GM19025 (cell line): ENCODE measurements around the gene RPN1.
"Not testable (repeated sequence)": the region's sequence is repeated elsewhere in the genome, so short reads cannot be mapped to it uniquely, and the experiment has no call there.

Source experiments
- ATAC-seq: cut with Tn5 transposase; IDR thresholded peaks from one replicate; pipeline ENCODE4 v1.9.1; 2021; ENCODE audit warnings: mild to moderate bottlenecking, low read depth, moderate library complexity; ENCODE audit not compliant: unreplicated experiment

RPN1 gene

DNA sequence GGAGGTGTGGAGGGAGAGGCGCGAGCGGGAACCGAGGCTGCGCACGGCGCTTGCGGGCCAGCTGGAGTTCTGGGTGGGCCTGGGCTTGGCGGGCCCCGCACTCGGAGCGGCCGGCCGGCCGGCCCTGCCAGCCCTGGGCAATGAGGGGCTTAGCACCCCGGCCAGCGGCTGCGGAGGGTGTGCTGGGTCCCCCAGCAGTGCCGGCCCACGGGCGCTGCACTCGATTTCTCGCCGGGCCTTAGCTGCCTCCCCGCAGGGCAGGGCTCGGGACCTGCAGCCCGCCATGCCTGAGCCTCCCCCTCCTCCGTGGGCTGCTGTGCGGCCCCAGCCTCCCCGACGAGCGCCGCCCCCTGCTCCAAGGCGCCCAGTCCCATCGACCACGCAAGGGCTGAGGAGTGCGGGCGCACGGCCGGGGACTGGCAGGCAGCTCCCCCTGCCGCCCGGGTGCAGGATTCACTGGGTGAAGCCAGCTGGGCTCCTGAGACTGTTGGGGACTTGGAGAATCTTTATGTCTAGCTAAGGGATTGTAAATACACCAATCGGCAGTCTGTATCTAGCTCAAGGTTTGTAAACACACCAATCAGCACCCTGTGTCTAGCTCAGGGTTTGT lies 2.9 kb upstream of the RPN1 start:
- not testable (repeated sequence) for ATAC-seq

DNA sequence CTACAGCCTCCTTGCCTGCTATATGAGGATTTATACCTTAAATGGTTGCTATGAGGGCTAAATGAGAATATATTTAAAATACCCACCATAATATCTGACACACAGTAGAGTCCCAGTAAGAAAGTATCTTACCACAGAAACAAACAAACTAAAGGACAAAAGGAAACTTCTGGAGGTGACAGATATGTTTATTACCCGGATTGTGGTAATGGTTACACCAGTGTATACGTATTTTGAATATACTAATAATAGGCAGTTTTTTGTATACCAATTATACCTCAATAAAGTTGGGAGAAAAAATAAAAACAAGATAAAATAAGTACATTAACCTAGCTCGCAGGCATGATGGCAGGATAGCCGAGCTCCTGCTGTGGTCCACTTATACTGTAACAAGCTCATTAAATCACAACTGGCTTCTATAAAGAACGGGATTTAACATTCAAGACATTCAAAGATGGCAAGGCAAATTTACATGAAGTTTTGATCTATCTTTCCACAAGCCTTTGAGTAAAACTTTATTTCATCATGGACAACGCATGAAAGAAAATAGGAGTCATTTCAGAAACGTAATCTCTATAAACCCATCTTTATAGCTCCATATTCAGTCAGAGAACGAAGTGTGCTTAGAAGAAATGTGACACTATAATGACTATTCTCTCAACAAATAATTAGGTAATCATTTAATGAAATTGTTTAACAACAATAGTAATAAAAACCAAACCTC lies 1.5 kb downstream of the RPN1 start:
- no peak for ATAC-seq

DNA sequence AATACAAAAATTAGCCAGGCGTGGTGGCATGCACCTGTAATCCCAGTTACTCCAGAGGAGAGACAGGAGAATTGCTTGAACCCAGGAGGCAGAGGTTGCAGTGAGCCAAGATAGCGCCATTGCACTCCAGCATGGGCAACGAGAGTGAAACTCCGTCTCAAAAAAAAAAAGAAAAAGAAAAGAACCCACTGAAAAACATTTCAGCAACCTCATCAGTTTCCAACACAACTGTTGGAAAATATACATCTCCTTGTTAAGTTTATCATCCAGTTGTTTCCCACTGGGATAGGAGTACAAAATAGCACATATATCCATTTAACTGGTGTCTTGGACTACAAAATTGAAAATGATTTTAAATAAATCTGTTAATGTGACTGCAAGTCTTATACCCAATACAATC lies 2.2 kb downstream of the RPN1 start:
- ATAC-seq, result no peak

DNA sequence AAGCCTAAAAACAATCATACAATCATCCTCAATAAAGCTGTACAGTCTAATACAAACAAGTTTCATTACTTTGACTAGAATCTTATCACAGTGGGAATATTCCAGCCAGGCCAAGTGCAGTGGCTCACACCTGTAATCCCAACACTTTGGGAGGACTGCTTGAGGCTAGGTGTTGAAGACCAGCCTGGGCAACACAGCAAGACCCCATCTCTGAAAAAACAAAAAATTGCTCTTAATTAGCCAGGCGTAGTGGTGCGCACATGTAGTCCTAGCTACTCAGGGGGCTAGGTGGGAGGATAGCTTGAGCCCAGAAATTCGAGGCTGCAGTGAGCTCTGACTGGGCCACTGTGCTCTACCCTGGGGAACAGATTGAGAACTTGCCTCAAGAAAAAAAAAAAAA lies 3.3 kb downstream of the RPN1 start:
- no peak for ATAC-seq

DNA sequence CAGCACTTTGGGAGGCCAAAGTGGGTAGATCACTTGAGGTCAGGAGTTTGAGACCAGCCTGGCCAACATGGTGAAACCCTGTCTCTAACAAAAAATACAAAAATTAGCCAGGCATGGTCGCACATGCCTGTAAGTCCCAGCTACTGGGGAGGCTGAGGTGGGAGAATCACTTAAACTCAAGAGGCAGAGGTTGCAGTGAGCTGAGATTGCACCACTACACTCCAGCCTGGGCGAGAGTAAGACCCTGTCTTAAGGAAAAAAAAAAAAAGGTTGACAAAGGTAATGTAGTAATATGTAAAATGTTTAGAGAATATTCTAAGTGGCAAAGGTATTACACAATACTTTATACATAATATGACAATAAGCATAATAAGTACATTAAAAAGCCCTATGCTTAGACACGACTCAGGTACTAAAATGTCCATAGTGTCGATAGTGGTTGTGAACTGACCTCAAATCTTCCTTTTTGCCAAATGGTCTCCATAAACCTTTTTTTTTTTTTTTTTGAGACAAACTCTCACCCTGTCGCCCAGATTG lies 16.5 kb downstream of the RPN1 start:
- ATAC-seq, result no peak

DNA sequence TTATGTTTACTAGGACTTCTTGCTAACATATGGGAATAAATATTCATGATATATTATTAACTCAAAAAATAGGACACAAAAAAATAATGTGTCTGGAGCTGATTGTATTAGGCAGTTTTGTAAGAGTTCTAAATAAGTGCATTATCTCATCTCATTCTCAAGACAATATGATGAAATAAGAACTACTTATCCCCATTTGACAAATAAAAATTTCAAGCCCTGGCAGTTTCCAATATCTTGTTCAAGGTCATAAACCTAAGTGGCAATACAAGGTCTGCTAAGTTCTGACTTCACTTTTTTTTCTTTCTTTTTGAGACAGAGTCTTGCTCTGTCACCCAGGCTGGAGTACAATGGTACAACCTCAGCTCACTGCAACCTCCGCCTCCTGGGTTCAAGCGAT lies 18.3 kb downstream of the RPN1 start:
- no peak for ATAC-seq

DNA sequence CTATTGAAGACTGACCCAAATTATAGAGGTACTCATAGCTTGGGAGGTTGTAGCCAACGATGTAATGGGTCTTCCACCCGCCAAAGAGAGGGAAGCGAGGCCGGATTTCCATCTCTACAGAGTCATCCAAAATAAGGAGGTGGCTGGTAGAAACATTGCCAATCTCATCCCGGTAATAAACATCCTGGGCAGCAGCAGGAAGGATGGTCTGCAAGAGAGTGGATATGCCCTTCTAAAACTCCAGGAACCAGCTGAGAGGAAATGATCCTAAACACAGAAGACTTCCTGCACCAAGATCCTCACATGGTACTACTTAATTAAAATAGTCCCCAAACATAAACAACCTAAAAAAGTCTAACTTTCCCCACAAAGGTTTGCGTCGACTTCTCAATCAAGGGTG lies 20.7 kb downstream of the RPN1 start:
- no peak for ATAC-seq

DNA sequence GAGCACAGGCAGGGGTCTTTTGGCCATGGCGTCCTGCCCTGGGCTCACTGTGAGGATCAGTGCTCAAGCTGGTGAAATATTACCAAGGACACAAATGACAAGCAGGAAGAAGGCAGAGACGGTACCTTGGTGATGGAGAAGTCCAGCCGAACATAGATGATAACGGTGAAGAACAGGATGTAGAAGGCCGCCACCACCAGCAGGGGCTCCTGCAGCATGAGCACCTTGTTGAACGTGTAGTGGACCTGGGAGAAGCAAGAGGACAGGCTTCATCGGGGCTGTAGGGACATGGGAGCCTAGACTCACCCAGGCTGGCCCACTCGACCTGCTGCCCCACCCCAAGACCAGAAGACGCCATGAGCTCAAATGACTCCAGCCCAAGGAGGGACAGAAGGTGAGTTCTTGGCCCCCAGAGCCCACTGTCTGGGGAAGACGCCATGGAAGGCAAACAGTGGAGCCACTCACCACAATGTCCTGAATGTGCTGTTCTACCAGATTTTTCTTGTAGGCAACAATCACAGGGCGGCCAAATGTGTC lies 25.1 kb downstream of the RPN1 start:
- no peak for ATAC-seq

DNA sequence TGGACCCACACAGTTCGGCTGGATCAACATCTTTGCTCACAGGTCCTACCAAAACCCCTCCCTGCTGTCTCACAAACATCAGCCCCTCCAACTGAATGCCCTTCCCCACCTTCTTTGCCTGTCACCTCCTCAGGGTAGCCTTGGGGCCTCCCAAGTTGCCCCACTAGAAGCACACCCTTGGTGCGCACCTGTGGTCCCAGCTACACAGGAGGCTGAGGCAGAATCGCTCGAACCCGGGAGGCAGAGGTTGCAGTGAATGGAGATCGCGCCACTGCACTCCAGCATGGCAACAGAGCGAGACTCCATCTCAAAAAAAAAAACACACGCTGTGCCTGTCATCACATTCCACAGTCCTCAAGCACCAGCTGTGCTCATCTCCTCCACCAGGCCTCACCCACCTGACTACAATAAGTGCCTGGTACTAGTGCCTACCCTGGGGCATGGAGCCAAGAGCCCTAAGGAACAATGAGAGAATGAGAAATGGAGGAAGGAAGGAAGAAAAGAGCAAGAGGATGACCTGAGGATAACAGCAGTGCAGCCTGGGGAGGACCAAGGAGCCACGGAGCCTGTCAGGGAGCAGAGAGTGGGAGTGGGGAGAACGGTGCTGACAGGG lies 26.0 kb downstream of the RPN1 start:
- ATAC-seq, result no peak

DNA sequence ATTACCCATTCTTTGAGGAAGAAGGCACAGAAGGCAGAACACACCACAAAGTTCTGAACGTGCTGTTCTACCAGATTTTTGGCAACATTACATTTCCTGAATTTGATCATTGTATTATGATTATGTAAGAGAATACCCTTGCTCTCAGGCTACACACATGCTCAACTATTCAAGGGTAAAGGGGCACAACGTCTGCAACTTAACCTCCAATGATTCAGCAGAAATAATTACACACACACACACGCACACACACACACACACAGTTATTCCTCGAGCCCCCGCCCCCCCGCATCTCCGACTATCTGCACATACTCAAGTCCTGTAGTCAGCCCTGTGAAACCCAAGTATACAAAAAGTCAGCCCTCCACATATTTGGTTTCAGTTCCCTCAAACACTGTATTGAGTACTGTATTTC lies 26.8 kb downstream of the RPN1 start:
- no peak for ATAC-seq

DNA sequence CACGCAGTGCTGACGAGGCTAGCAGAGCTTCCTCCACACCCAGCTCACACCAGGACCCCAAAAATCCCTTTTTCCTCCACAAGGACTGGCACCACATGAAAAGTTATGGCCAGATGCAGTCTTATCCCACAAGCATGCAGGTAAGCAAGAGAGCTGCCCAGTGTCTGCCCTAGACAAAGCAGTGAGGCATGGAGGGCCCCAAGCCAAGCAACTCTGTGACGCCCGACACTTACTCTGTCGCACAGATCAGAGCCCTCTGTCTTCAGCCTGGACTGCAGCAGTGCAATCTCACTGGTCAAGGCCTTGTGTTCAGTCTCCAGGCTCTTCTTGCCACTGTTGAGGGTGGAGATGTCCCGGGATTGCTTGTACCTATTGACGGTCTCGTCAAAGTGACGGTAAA lies 28.7 kb downstream of the RPN1 start:
- ATAC-seq, result no peak

DNA sequence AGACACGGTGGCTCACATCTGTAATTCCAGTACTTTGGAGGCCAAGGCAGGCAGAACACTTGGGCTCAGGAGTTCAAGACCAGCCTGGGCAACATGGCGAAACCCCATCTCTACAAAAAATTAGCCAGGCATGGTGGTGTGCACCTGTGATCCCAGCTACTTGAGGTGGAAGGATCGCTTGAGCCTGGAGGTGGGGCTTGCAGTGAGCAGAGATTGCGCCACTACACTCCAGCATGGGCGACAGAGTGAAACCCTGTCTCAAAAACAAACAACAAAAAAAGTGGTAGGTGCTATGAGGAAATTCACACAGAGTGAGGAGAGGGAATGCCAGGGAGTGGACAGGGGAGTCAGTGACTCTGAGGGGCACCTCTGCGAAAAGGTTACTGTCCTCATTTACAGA lies 29.4 kb downstream of the RPN1 start:
- no peak for ATAC-seq

DNA sequence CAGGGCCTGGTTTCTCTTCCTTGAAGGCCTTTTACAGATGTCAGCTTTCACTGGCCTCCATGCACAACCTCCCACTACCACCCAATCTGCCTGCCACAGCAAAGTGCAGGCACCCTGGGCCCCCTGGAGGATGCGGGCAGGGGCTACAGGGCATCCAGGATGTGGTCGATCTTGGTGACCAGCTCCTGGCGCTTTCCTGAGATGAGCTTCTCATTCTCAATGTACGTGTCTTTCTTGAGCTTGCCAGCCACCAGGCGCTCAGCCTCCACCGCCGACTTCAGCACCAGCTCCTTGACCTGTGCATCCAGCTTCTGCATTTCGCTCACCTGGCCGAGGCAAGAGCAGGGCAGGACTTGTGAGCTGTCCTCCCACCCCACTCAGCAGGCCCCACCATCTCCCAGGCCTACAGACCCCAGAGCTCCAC lies 30.3 kb downstream of the RPN1 start:
- ATAC-seq, result no peak

DNA sequence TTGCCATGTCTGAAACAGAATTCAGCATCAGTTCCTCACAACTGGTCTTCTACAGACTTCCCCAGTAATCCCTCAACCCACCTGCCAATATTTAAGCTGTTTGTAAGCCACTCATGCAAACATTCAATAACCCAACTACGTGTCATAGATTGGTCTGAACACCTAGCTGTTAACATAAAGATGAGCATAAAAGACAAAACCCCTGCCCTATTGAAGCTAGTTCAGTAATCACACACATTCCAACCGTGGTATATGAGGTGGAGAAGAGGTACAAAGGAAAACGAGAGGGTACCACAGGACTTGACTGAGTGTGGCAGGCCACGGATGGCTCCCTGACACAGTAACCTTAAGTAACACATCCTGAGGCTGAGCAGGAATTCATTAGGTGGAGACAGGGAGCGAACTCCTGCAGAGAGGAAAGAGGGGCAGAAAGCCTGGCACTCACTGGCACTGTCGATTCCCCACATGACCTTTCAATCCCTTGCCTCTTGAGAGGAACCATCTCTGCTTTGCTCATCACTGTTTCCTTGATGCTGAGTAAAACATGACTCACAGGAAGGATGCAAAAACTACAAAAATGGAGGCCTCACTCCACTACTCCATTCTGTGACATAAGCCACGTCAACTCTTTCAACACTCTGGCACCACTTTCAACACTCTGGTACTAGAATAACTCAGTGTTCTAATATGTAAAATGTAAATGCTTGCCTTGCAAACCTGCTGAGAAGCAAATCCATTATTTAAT lies 31.3 kb downstream of the RPN1 start:
- no peak for ATAC-seq

DNA sequence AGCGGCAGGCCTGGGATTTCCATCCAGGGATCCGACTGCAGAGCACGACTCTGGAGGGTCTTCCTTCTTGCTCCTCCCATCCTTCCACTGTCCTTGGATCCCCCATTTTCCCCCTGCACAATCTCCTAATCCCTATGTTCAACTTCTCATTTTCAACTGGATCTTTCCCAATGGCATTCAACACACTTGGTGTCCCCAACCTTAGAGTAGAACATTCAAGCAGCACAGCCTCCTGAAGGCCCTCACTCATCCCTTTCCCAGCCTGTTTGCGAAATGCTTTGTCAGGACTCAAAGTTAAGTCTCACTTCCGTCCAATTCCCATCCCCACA lies 32.3 kb downstream of the RPN1 start:
- no peak for ATAC-seq

DNA sequence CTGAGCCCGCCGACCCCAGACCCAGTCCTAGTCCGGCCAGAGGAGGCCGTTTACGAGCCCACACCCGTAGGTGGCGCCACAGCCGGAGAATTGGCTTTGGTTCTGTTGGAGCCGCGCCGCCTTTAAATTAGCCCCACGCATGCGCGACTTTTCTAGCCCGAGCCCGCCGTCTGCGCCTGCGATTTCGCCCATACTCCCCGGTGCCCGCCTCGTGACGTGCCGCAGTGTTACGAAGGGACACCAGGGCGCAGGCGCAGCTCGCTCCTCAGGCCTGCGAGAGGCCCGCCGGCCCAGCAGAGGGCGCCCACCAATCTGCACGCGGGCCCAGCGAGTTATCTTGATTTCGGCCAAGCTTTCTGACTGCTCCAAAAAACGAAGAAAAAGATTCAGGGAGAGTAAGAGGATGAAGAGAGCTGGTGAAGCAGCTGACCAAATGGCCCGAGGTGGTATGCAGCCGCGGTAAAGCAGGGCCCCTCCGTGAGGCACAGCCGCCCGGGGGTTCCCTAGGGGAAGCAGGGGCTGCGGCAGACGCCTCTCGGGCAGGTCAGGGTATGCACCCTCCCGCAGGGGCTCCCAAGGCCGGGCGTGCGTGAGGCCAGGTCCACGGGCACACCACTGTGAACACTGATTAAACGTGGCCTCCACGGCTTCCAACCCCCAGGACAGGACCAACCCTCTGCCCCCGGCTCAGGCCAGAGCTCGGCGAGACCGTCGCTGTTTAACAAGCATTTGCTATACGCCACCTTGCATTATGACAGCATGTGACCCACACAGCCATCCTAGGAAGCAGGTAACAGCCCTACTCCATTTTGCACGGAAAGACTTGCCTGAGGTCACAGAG lies 32.8 kb downstream of the RPN1 start:
- ATAC-seq, result peak; percentile 90

DNA sequence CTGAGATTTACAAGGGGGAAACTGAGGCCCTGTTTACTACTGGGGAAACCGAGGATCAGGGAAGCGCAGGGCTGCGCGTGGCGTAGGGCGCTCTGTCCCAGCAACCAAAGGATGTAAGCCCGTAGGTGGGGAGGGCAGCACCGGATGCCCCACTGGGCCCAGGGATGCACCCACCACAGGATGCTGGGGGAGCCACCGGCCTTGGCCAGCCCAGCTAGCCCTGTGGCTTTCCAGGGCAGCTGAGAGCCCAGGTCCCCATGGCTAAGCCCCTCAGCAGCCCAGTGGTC lies 33.4 kb downstream of the RPN1 start:
- peak; percentile 26 for ATAC-seq

DNA sequence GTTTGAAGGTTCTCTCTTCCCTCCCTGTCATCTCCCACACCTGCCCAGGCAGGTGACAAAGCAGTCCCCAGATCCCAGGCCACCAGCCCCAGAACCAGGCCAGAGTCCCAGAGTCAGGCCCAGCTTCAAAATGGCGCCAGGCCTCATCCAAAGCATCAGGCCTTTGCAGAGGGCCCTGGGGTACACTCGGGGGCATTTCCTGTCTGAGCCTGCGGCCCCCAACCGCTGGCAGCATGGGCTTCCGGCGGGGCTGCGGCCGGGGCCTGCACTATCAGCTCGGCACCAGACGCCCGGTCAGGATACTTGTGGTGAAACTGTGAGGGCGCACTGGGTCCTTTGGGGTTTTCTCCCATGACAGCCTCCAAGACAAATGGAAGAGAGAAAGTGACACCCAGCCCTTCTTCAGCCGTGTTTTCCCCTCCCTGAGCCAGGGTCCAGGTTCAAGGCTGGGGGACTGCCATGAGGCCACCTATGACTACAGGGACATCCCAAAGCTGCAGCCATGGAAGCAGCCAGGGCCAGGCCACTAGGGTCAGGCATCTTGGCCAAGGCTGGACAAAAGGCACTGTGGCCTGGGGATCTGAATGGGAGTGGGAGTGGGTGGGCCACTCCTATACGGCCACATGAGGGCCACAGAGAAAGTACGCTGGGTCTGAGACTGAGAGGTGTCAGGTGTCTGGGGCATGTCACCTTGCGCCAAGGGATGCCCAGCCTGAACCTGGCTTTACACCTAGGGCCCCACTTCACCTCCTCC lies 33.9 kb downstream of the RPN1 start:
- ATAC-seq, result no peak

DNA sequence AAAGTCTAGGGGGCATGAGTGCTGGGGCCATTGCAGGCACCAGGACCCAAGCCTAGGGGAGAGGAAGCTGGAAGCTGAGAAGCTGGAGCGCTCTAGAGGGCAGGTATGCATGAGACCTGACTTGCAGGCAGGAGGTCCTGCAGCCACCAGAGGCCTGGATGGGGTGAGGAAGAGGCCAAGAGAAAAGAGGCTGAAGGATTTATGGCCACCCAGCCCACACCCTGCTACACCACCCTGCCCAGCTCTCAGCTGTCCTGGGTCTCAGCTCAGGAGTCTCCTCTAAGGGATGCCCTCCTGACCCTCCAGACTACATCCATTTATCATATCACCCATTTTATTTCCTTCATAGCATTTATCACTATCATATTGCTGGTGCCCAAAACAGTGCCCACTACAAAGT lies 36.5 kb downstream of the RPN1 start:
- ATAC-seq, result no peak
